Gastroesophageal sphincter (tissue), 3 donors: ENCODE data around the gene GFPT2.

Experiments
- CTCF ChIP-seq, 4 experiments: fragments of 200-600 bp in 2 of 4; fragments of 450-650 bp in 2 of 4; sonication (generic) in 1 of 4; IDR thresholded peaks; one replicate each; pipeline ENCODE4 v1.5.1; 2017 to 2019; ENCODE audit warnings: antibody characterized with exemption in 4 of 4, mild to moderate bottlenecking in 2 of 4, moderate library complexity in 2 of 4
- POLR2A ChIP-seq, 2 donors: fragments of 450-650 bp; IDR thresholded peaks; one replicate each; pipeline ENCODE4 v1.6.1; 2017; ENCODE audit warnings: antibody characterized with exemption in 2 of 2, mild to moderate bottlenecking in 2 of 2, moderate library complexity in 1 of 2
- POLR2AphosphoS5 ChIP-seq: sonication (generic); formaldehyde crosslinking; IDR thresholded peaks from one replicate; pipeline ENCODE4 v1.6.1; 2017; ENCODE audit warnings: antibody characterized with exemption

DNA sequence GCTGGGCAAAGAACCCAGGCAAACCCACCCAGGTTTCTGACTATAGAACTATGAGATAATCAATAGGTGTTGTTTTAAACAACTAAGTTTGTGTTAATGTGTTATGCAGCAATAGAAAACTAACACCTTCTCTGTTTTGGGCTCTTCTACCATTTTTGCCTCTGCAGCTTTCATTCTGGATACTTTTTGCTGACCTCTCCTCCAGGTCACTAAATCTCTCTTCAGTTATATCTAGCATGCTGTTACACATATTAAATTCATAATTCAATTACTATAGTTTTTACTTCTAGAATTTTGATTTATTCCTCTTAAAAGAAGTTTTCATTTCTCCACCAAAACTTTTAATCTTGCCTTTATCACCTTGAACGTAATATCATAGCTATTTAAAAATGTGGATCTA lies 78.4 kb downstream of the GFPT2 start:
- TF ChIP-seq CTCF (IDR thresholded peaks at IDR 0.05), result no peak
- TF ChIP-seq POLR2A (IDR thresholded peaks at IDR 0.05), result no peak
- no peak for TF ChIP-seq POLR2AphosphoS5
